ENCODE data around the gene COL20A1.

Gene COL20A1

GRCh38 chr20:63308218-63308911, 15.4 kb downstream of the COL20A1 start:
- DNase-seq (ENCODE audit: low spot score), result no peak

- DNase-seq (ENCODE audit: low spot score), result peak; percentile 77
These were observed 16.5 kb downstream of the COL20A1 start for GRCh38 chr20:63309261-63310071.

GRCh38 chr20:63310265-63310991, 17.4 kb downstream of the COL20A1 start:
- no peak for DNase-seq (ENCODE audit: low spot score)

GRCh38 chr20:63311186-63311832, 18.3 kb downstream of the COL20A1 start:
- no peak for DNase-seq (ENCODE audit: low spot score)

GRCh38 chr20:63311833-63312243, 18.9 kb downstream of the COL20A1 start:
- no peak for DNase-seq (ENCODE audit: low spot score)

- no peak for DNase-seq (ENCODE audit: low spot score)
These were observed 19.3 kb downstream of the COL20A1 start for GRCh38 chr20:63312273-63312672.

GRCh38 chr20:63312690-63313348, 19.8 kb downstream of the COL20A1 start:
- DNase-seq (ENCODE audit: low spot score), result no peak

- no peak for DNase-seq (ENCODE audit: low spot score)
These were observed 20.5 kb downstream of the COL20A1 start for GRCh38 chr20:63313349-63314014.

GRCh38 chr20:63314015-63314471, 21.1 kb downstream of the COL20A1 start:
- DNase-seq (ENCODE audit: low spot score), result no peak

GRCh38 chr20:63314566-63315239, 21.7 kb downstream of the COL20A1 start:
- DNase-seq (ENCODE audit: low spot score), result no peak

GRCh38 chr20:63315240-63315689, 22.3 kb downstream of the COL20A1 start:
- no peak for DNase-seq (ENCODE audit: low spot score)

- DNase-seq (ENCODE audit: low spot score), result no peak
These were observed 22.9 kb downstream of the COL20A1 start for GRCh38 chr20:63315731-63316491.

- DNase-seq (ENCODE audit: low spot score), result no peak
These were observed 23.5 kb downstream of the COL20A1 start for GRCh38 chr20:63316502-63316921.

GRCh38 chr20:63317061-63317460, 24.1 kb downstream of the COL20A1 start:
- no peak for DNase-seq (ENCODE audit: low spot score)

- DNase-seq (ENCODE audit: low spot score), result no peak
These were observed 24.8 kb downstream of the COL20A1 start for GRCh38 chr20:63317601-63318291.

GRCh38 chr20:63318391-63319163, 25.6 kb downstream of the COL20A1 start:
- no peak for DNase-seq (ENCODE audit: low spot score)

- no peak for DNase-seq (ENCODE audit: low spot score)
These were observed 26.4 kb downstream of the COL20A1 start for GRCh38 chr20:63319164-63320040.

All from hepatic stellate cell (primary cell).